ENCODE data around the gene COL18A1. TPM values are rescaled to one million over a fixed set of nuclear protein-coding genes. Genes with fewer than 3 reads are reported as not detected.

COL18A1 gene
- total and polyA plus RNA-seq, 2 of the 8 experiments (the other 6 are each of a cell fraction or from before 2014, with no cell fraction given): 145 to 201 TPM

DNA sequence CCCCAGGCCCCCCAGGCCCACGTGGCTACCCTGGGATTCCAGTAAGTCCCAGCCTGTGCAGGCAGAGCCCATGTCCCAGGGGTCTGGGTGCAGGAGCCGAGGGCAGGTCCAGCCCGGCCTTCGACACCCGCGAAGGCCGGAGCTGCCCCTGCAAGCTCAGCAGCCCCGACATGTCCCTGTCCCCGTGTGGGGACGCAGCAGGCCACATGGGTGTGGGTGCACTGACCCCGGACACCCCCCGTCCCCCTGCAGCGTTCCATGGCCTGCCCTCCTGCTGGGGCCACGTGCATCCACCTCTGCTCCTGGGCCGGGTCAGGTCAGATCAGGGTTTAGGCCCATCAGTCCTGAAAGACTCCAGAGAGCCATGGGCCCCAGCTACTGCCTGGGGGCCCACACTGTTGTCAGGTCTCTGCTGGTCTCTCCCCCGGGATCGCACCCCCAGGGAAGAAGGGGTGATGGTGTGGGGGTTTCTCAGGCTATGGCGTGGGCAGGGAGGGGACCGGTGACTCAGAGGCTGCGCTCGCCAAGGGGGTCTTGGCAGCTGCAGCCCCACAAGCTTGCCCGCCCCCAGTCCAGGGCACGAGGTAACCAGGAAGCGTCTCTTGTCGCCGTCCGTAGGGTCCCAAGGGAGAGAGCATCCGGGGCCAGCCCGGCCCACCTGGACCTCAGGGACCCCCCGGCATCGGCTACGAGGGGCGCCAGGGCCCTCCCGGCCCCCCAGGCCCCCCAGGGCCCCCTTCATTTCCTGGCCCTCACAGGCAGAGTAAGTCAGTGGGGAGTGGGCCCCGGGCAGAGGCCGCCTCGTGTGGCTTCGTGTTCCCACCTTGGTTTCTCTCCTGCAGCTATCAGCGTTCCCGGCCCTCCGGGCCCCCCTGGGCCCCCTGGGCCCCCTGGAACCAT lies 99.8 kb downstream of the COL18A1 start:
- Histone ChIP-seq H3K18ac (ENCODE audit: extremely low read depth, low read length) (no peak overlapping the region), H3K79me1 (ENCODE audit: low read depth, low read length) (no peaks in the 10 kb centered on the region), H3K23ac (ENCODE audit: insufficient read length) (no peak overlapping the region), H4K91ac (replicated peaks; ENCODE audit: insufficient read length, low read length) (no peak overlapping the region), H2AK5ac (ENCODE audit: low read depth, low read length) (no peak overlapping the region), H3K9ac (replicated peaks in 1 of 4; ENCODE audit: extremely low read depth in 1 of 4, low read depth in 3 of 4, low read length in 3 of 4) (no peak overlapping the region), H3K27ac (ENCODE audit: low read depth, low read length) (no peak overlapping the region), H3K56ac (replicated peaks; ENCODE audit: insufficient read length, low read depth, low read length) (no peak overlapping the region), H3K4me1 (replicated peaks in 1 of 4; ENCODE audit: control insufficient read depth in 3 of 4, insufficient read depth in 4 of 4, low read length in 3 of 4) (no peaks in the 10 kb centered on the region; a peak in 1 of 7 replicates), H2BK120ac (replicated peaks; ENCODE audit: low read depth, low read length) (no peak overlapping the region), H2AFZ (ENCODE audit: low read length) (no peak overlapping the region), H3K4ac (replicated peaks; ENCODE audit: insufficient read length, low read depth, low read length) (no peak overlapping the region), H3K27me3 (replicated peaks in 1 of 4; ENCODE audit: control insufficient read depth in 3 of 4, extremely low read depth in 1 of 4, insufficient read depth in 3 of 4, low read length in 3 of 4) (no peaks in the 10 kb centered on the region), H3K36me3 (ENCODE audit: control insufficient read depth in 2 of 4, insufficient read depth in 4 of 4, low read length in 3 of 4) (peaks cover 0 to 31% (median 0%) of the 10 kb centered on the region in 4 experiments; a peak in 5 of 8 replicates), H2BK20ac (ENCODE audit: low read length) (no peak overlapping the region), H4K5ac (ENCODE audit: insufficient read length, low read depth, low read length) (no peak overlapping the region), H2BK15ac (ENCODE audit: low read length) (no peak overlapping the region), H4K20me1 (replicated peaks in 1 of 2; ENCODE audit: control insufficient read depth in 1 of 2, insufficient read depth in 2 of 2, low read length in 2 of 2) (peaks cover 2 to 16% of the 10 kb centered on the region in 2 experiments), H3K4me2 (ENCODE audit: insufficient read depth in 1 of 2, low read depth in 2 of 2, low read length in 2 of 2) (no peak overlapping the region), H3K9me3 (ENCODE audit: insufficient read depth in 2 of 2, low read depth in 1 of 2, low read length in 1 of 2) (no peaks in the 10 kb centered on the region), H3K23me2 (ENCODE audit: low read depth, low read length) (peaks cover 14% of the 10 kb centered on the region; the same call in 1 of the 2 replicates), H4K8ac (ENCODE audit: extremely low read depth, insufficient read depth, low read length) (no peak overlapping the region), H3K14ac (ENCODE audit: insufficient read length) (no peak overlapping the region), H3K79me2 (ENCODE audit: control insufficient read depth in 1 of 2, insufficient read depth in 2 of 2, low read length in 2 of 2) (no peaks in the 10 kb centered on the region), H2BK12ac (ENCODE audit: low read depth, low read length) (no peak overlapping the region), H3K4me3 (ENCODE audit: extremely low read depth in 1 of 4, insufficient read depth in 2 of 4, low read depth in 3 of 4, low read length in 4 of 4) (no peak overlapping the region), H2BK5ac (ENCODE audit: low read depth, low read length) (no peak overlapping the region)
- POLR2A ChIA-PET (ENCODE audit: partially characterized antibody): interaction anchor here (0.6 to 1.8 kb wide), 12 partner anchors 7 to 217 kb away, joined by 3 to 11 read pairs (median 4); partner anchors contain the start of gene POFUT2
- CTCF ChIA-PET (ENCODE audit: partially characterized antibody): no interaction called here
- DNase-seq (ENCODE audit: low read depth in 1 of 2, low spot score in 2 of 2) (no peak), FAIRE-seq (no peak)
- WGBS, 2 experiments (ENCODE audit: extremely low coverage in 1 of 2, insufficient coverage in 1 of 2, insufficient read length in 1 of 2, insufficient replicate concordance in 2 of 2, low coverage in 1 of 2, low lambda C conversion rate in 2 of 2, missing lambda C conversion rate in 1 of 2): 90% methylated on average over 28 of the region's 41 CpGs; no CpG with 5 or more reads in 1 of the 2 experiments
- TF ChIP-seq SIX5 (IDR thresholded peaks at IDR 0.05; ENCODE audit: low read depth, low read length): no peak
- TF ChIP-seq NRF1 (IDR thresholded peaks at IDR 0.05; ENCODE audit: low read depth, low read length): no peak
- no peak for TF ChIP-seq POLR2AphosphoS5 (IDR thresholded peaks at IDR 0.05; ENCODE audit: low read depth, low read length)
- TF ChIP-seq EP300 (IDR thresholded peaks at IDR 0.05; ENCODE audit: borderline replicate concordance in 1 of 2, low read depth in 2 of 2, low read length in 2 of 2): no peak
- TF ChIP-seq RXRA (IDR thresholded peaks at IDR 0.05; ENCODE audit: insufficient read depth, low read depth, low read length): no peak
- no peak for TF ChIP-seq TCF12 (IDR thresholded peaks at IDR 0.05; ENCODE audit: low read depth, low read length)
- no peak for TF ChIP-seq SP4 (IDR thresholded peaks at IDR 0.05; ENCODE audit: low read length)
- no peak for TF ChIP-seq SUZ12 (IDR thresholded peaks at IDR 0.05; ENCODE audit: low read length)
- TF ChIP-seq ZNF274 (IDR thresholded peaks at IDR 0.05; ENCODE audit: borderline replicate concordance, extremely low read depth, low read length): no peak
- no peak for TF ChIP-seq TAF7 (optimal IDR thresholded peaks at IDR 0.05; ENCODE audit: borderline replicate concordance, low read depth, low read length)
- TF ChIP-seq SRF (IDR thresholded peaks at IDR 0.05; ENCODE audit: low read depth, low read length): no peak
- no peak for TF ChIP-seq GABPA (IDR thresholded peaks at IDR 0.05; ENCODE audit: borderline replicate concordance, insufficient read depth, low read length)
- no peak for TF ChIP-seq HDAC6 (IDR thresholded peaks at IDR 0.05; ENCODE audit: low read depth, low read length)

Data from H1 (cell line).